Measurements from ENCODE around the gene APPL1. TPM values are rescaled to one million over a fixed set of nuclear protein-coding genes. Genes with fewer than 3 reads are reported as not detected.
A peak's percentile ranks its signal among the peaks of the same experiment; 100 is the strongest.

Gene APPL1
- total RNA-seq, 1 donor from 2014 or later = 27.5 TPM

DNA sequence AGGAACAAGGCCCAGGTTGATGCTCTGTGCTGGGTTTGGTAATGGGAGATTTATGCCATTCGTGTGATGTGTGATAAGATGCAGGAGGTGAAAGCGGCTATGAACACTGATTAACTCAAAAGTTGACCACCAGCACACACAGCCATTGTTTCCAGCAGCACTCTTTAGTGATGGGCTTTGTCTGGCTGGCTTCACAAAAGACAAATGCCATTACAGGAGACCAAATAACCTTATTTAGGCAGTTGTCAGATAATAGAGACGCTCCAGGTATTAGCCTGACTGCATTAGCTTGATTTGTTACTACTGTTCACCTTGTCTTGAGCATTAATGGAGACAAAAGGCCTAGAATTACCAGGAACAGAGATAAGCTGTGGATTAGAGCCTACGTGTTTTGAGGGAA is 32.9 kb upstream of the APPL1 start:
- H3K9me3 Mint-ChIP-seq = no peaks in the 10 kb centered on the region

DNA sequence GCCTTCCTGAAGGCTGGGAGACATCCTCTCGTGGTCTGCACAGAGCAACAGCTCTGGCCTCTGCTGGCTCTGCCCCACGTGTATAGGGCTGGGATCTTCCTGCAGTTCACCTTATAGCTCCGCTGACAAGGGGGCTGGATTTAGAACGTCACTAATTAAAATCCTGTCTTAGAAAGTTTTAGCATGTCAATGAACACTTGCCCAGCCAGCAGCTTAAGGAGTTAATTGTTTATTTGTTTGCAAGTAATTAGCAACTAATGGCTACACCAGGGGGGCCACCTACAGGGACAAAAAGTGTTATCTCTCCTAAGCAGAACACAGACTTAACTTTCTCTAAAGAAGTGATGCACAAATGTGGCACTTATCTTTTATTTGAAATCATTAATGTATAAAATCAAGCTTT is 27.6 kb upstream of the APPL1 start, which contains the start of gene HESX1:
Gene HESX1, minus strand, starts transcription at position 84 of the 403 bp plus-strand sequence. Its CDS starts 60 bp downstream, at position 24.
- Mint-ChIP-seq H3K4me3 (peak within 1 kb of the TSS; percentile 67), H3K4me1 (peaks cover 17% of the 10 kb centered on the region), H3K27me3 (ENCODE audit: low read depth) (no peaks in the 10 kb centered on the region), H3K9me3 (no peaks in the 10 kb centered on the region), H3K27ac (ENCODE audit: unreplicated experiment) (no peak within 1 kb of the TSS), H3K36me3 (ENCODE audit: low read depth) (no peaks in the 10 kb centered on the region)
- TF ChIP-seq CTCF (conservative IDR thresholded peaks at IDR 0.05) = no peak
- DNase-seq (ENCODE audit: low read depth, low spot score) = no peak

More for the DNA sequence above, 32.9 kb upstream of the APPL1 start:
- H3K4me3 Mint-ChIP-seq = peak overlapping the region; percentile 0
- no peak overlapping the region for H3K27ac Mint-ChIP-seq (ENCODE audit: unreplicated experiment)
- TF ChIP-seq CTCF (conservative IDR thresholded peaks at IDR 0.05) = no peak
- H3K4me1 Mint-ChIP-seq = peaks cover 13% of the 10 kb centered on the region
- H3K36me3 Mint-ChIP-seq (ENCODE audit: low read depth) = no peaks in the 10 kb centered on the region
- H3K27me3 Mint-ChIP-seq (ENCODE audit: low read depth) = peaks cover 2% of the 10 kb centered on the region
- DNase-seq (ENCODE audit: low read depth, low spot score) = no peak

DNA sequence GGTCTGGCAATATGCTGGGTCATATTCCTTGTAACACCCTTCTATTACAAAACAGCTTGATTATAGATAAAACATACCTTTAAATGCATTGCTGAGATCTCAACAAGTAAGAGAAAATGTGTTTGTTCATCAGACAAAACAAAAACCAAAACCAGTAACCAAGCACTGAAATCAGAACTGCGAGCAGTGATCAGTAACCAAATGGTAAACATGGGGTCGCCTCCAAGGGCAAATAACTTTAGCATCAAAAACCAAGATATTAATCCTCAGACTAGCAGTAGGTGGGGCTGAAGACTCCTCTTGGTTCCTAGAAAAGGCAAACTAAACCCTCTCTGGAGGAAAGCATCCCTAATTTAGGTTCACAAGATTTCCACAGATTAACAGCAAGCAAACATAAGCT is 21.1 kb upstream of the APPL1 start:
- H3K27me3 Mint-ChIP-seq (ENCODE audit: low read depth) = no peaks in the 10 kb centered on the region
- no peak for TF ChIP-seq CTCF (conservative IDR thresholded peaks at IDR 0.05)
- no peak for DNase-seq (ENCODE audit: low read depth, low spot score)
- no peak overlapping the region for H3K27ac Mint-ChIP-seq (ENCODE audit: unreplicated experiment)
- H3K36me3 Mint-ChIP-seq (ENCODE audit: low read depth) = peaks cover 2% of the 10 kb centered on the region
- no peak overlapping the region for H3K4me3 Mint-ChIP-seq
- H3K9me3 Mint-ChIP-seq = no peaks in the 10 kb centered on the region
- no peaks in the 10 kb centered on the region for H3K4me1 Mint-ChIP-seq

DNA sequence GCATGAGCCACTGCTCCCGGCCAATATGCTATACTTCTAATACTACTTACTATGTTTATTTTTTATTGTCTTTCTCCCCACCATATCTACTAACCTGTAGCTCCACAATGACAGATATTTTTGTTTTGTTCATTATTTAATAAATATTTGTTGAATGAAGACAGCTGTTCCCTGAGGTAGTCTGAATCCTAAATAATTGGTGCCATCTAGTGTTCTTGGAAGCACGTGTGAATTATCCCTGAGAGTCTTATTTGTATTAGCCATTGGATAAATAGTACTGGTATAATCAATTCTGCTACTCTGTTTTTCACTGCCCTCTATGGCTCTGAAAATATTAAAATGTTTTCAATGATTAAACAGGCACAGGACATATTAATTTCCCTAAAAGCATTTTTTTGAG is 5.6 kb upstream of the APPL1 start:
- Mint-ChIP-seq H3K27ac (ENCODE audit: unreplicated experiment) (no peak overlapping the region), H3K27me3 (ENCODE audit: low read depth) (no peaks in the 10 kb centered on the region), H3K4me1 (peaks cover 13% of the 10 kb centered on the region), H3K36me3 (ENCODE audit: low read depth) (no peaks in the 10 kb centered on the region), H3K9me3 (peaks cover 2% of the 10 kb centered on the region), H3K4me3 (peak overlapping the region; percentile 21)
- DNase-seq (ENCODE audit: low read depth, low spot score) = no peak
- TF ChIP-seq CTCF (conservative IDR thresholded peaks at IDR 0.05) = peak; percentile 52

GRCh38 chr3:57224856-57225255 is 2.7 kb upstream of the APPL1 start:
- no peak for TF ChIP-seq CTCF (conservative IDR thresholded peaks at IDR 0.05)
- H3K4me3 Mint-ChIP-seq = peak overlapping the region; percentile 36
- H3K36me3 Mint-ChIP-seq (ENCODE audit: low read depth) = no peaks in the 10 kb centered on the region
- H3K27ac Mint-ChIP-seq (ENCODE audit: unreplicated experiment) = no peak overlapping the region
- peaks cover 29% of the 10 kb centered on the region for H3K4me1 Mint-ChIP-seq
- DNase-seq (ENCODE audit: low read depth, low spot score) = no peak
- no peaks in the 10 kb centered on the region for H3K9me3 Mint-ChIP-seq
- peaks cover 9% of the 10 kb centered on the region for H3K27me3 Mint-ChIP-seq (ENCODE audit: low read depth)

DNA sequence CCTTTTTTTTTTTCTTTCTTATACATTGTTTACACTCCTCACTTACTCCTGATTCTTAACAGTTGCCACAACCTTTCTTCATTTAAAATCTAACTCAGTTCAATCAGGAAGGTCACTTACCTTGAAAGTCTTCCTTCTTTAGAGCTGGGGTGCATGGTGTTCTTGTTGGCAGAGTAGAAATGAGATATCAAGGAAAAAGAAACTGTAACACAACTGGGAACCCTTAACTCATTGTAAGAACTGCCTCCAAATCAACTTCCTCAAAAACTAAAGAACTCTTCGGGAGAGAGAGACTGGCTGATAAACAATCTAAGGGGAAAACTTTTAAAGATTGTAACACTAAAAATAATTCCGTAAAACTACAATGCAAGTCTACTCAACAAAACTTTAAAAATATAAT is 1.4 kb upstream of the APPL1 start:
- no peak for DNase-seq (ENCODE audit: low read depth, low spot score)
- TF ChIP-seq CTCF (conservative IDR thresholded peaks at IDR 0.05) = no peak
- no peaks in the 10 kb centered on the region for H3K9me3 Mint-ChIP-seq
- peaks cover 9% of the 10 kb centered on the region for H3K27me3 Mint-ChIP-seq (ENCODE audit: low read depth)
- no peaks in the 10 kb centered on the region for H3K36me3 Mint-ChIP-seq (ENCODE audit: low read depth)
- H3K4me1 Mint-ChIP-seq = peaks cover 29% of the 10 kb centered on the region
- H3K4me3 Mint-ChIP-seq = peak overlapping the region; percentile 20
- H3K27ac Mint-ChIP-seq (ENCODE audit: unreplicated experiment) = no peak overlapping the region

Data from neural crest cell (in vitro differentiated cells).